ENCODE measurements around the gene EN2. TPM values are rescaled to one million over a fixed set of nuclear protein-coding genes. Genes with fewer than 3 reads are reported as not detected.

Gene EN2
- total and polyA plus RNA-seq, 10 of the 15 experiments (the other 5 are each of a cell fraction or from before 2014, with no cell fraction given), result not detected

DNA sequence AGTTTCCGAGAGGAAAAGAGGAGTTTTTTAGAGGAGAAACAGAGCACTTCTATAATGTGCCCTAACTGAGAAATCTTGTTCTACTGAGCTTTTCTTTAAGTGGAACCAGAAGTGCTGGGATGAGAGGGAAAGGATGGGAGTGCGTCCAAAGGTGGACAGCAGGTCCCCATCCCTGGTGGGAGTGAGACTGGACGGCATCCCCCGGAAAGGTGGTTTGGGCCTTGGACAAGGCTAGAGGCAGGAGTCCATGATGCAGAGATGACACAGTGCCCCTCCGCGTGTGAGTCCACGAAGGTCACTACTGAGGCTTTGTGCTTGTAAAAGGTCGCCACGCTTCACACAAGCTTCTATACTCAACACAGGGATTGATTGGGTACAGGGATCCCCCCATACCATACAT is 6.1 kb upstream of the EN2 start (continued):
- TF ChIP-seq, protein P1, sequence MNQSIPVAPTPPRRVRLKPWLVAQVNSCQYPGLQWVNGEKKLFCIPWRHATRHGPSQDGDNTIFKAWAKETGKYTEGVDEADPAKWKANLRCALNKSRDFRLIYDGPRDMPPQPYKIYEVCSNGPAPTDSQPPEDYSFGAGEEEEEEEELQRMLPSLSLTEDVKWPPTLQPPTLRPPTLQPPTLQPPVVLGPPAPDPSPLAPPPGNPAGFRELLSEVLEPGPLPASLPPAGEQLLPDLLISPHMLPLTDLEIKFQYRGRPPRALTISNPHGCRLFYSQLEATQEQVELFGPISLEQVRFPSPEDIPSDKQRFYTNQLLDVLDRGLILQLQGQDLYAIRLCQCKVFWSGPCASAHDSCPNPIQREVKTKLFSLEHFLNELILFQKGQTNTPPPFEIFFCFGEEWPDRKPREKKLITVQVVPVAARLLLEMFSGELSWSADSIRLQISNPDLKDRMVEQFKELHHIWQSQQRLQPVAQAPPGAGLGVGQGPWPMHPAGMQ (IDR thresholded peaks at IDR 0.05; ENCODE audit: borderline replicate concordance), result no peak
- TF ChIP-seq CBX3 (IDR thresholded peaks at IDR 0.05; ENCODE audit: borderline replicate concordance, low read depth), result no peak
- no peak for TF ChIP-seq RELA (IDR thresholded peaks at IDR 0.05; ENCODE audit: borderline replicate concordance, partially characterized antibody)
- no peak for TF ChIP-seq KDM1A (IDR thresholded peaks at IDR 0.05; ENCODE audit: borderline replicate concordance)
- no peak for TF ChIP-seq NFIC (IDR thresholded peaks at IDR 0.05; ENCODE audit: low read depth, low read length)
- TF ChIP-seq ZNF274 (IDR thresholded peaks at IDR 0.05; ENCODE audit: insufficient read depth, insufficient read length), result no peak
- no peak for TF ChIP-seq FOXK2 (IDR thresholded peaks at IDR 0.05)

- H3K27me3 ChIP-seq (replicated peaks in 1 of 2; ENCODE audit: control insufficient read depth in 2 of 2, insufficient read depth in 2 of 2, low read length in 1 of 2), result peaks cover 20 to 34% of the 10 kb centered on the region in 2 experiments
Observed at GRCh38 chr7:155452505-155453295, 5.2 kb upstream of the EN2 start.

More at GRCh38 chr7:155452505-155453295, 5.2 kb upstream of the EN2 start:
- ATAC-seq, result no peak
- DNase-seq (ENCODE audit: low read depth, low spot score), result no peak
- H3K36me3 ChIP-seq (ENCODE audit: control insufficient read depth in 2 of 2, insufficient read depth in 2 of 2, low read length in 1 of 2), result no peaks in the 10 kb centered on the region
- no peaks in the 10 kb centered on the region for H4K20me1 ChIP-seq (ENCODE audit: control insufficient read depth, insufficient read depth)
- H3K9ac ChIP-seq (ENCODE audit: control insufficient read depth, insufficient read depth, low read length), result no peak overlapping the region
- RAD21 ChIA-PET (ENCODE audit: unreplicated experiment), result no interaction called here
- in situ Hi-C loops (cut with MboI) (no loop called here), intact Hi-C loops (cut with micrococcal nuclease; ENCODE audit: unreplicated experiment) (no loop called here)
- POLR2A ChIA-PET, result no interaction called here
- no peak for FAIRE-seq
- no TSS peak for BruUV-seq (replicated peaks)
- no peak overlapping the region for H2AFZ ChIP-seq (ENCODE audit: control insufficient read depth, low read depth, low read length)
- WGBS (ENCODE audit: insufficient coverage, insufficient replicate concordance, low lambda C conversion rate, missing lambda C conversion rate), result 19% methylated on average over 5 of the region's 5 CpGs
- H3K4me2 ChIP-seq (ENCODE audit: control insufficient read depth, insufficient read depth), result no peak overlapping the region
- H3K27ac ChIP-seq (ENCODE audit: control insufficient read depth, insufficient read depth), result no peak overlapping the region
- no peaks in the 10 kb centered on the region for H3K4me1 ChIP-seq (ENCODE audit: control insufficient read depth, insufficient read depth, low read length)
- H3K79me2 ChIP-seq (ENCODE audit: control insufficient read depth, insufficient read depth, low read length), result no peaks in the 10 kb centered on the region
- no peaks in the 10 kb centered on the region; the same call in 2 of the 3 replicates for H3K9me3 ChIP-seq (replicated peaks; ENCODE audit: control insufficient read depth, insufficient read depth, low read length)
- SMC1A ChIA-PET (ENCODE audit: uncharacterized antibody, unreplicated experiment), result no interaction called here
- H3K4me3 ChIP-seq, result no peak overlapping the region
- CTCF ChIA-PET, result no interaction called here
- TF ChIP-seq NKRF (conservative IDR thresholded peaks at IDR 0.05), result no peak
- TF ChIP-seq NFXL1 (IDR thresholded peaks at IDR 0.05; ENCODE audit: borderline replicate concordance), result no peak
- TF ChIP-seq BCL11A (IDR thresholded peaks at IDR 0.05; ENCODE audit: low read depth, low read length), result no peak
- no peak for TF ChIP-seq EED (IDR thresholded peaks at IDR 0.05; ENCODE audit: low read depth)
- no peak for TF ChIP-seq SIN3A (IDR thresholded peaks at IDR 0.05; ENCODE audit: low read depth, low read length)
- TF ChIP-seq ATF7 (IDR thresholded peaks at IDR 0.05; ENCODE audit: low read depth), result no peak
